Neural progenitor cell (in vitro differentiated cells): Measurements from ENCODE around the gene CABP4. TPM values are rescaled to one million over a fixed set of nuclear protein-coding genes. Genes with fewer than 3 reads are reported as not detected.

Experiments used
- DNase-seq: peaks from one replicate; pipeline ENCODE4 v3.0.0-alpha.2; 2016; ENCODE audit warnings: low spot score
- H2AFZ ChIP-seq: fragments of 200-600 bp; sonication (generic); replicated peaks from 2 replicates; pipeline ENCODE4 v1.6.1; 2016; ENCODE audit warnings: antibody characterized with exemption
- H3F3A ChIP-seq: fragments of 200-600 bp; sonication (generic); 2 replicates; pipeline ENCODE4 v1.6.1; 2016; ENCODE audit warnings: antibody characterized with exemption, low read depth
- H3K27ac ChIP-seq: fragments of 200-600 bp; sonication (generic); 2 replicates; pipeline ENCODE4 v1.5.1; 2016; ENCODE audit warnings: mild to moderate bottlenecking
- H3K27me3 ChIP-seq: fragments of 200-600 bp; sonication (generic); 2 replicates; pipeline ENCODE4 v1.6.1; 2016; ENCODE audit warnings: mild to moderate bottlenecking, moderate library complexity
- H3K36me3 ChIP-seq: fragments of 200-600 bp; sonication (generic); 2 replicates; pipeline ENCODE4 v1.5.1; 2016
- H3K4me1 ChIP-seq: fragments of 200-600 bp; sonication (generic); 2 replicates; pipeline ENCODE4 v1.6.1; 2016; ENCODE audit warnings: mixed run types
- H3K4me2 ChIP-seq: fragments of 200-600 bp; sonication (generic); 2 replicates; pipeline ENCODE4 v1.6.1; 2016
- H3K4me3 ChIP-seq: fragments of 200-600 bp; sonication (generic); 2 replicates; pipeline ENCODE4 v1.5.1; 2016
- H3K79me2 ChIP-seq: fragments of 200-600 bp; sonication (generic); 2 replicates; pipeline ENCODE4 v1.6.1; 2016; ENCODE audit warnings: low read depth
- H3K9ac ChIP-seq: fragments of 200-600 bp; sonication (generic); 2 replicates; pipeline ENCODE4 v1.6.1; 2016
- H3K9me3 ChIP-seq: fragments of 200-600 bp; sonication (generic); 2 replicates; pipeline ENCODE4 v1.5.1; 2016; ENCODE audit warnings: low read depth
- H4K20me1 ChIP-seq: fragments of 200-600 bp; sonication (generic); 2 replicates; pipeline ENCODE4 v1.6.1; 2016; ENCODE audit warnings: low read depth
- H3K27ac Mint-ChIP-seq: 3 replicates; pipeline ENCODE4 v1.8.0; 2021; ENCODE audit warnings: mixed read lengths
- H3K27me3 Mint-ChIP-seq: 2 replicates; pipeline ENCODE4 v1.8.0; 2022; ENCODE audit warnings: low read depth, mild to moderate bottlenecking, inconsistent platforms, moderate library complexity, mixed read lengths; ENCODE audit not compliant: insufficient read depth
- H3K36me3 Mint-ChIP-seq: 3 replicates; pipeline ENCODE4 v1.8.0; 2021; ENCODE audit warnings: mixed read lengths
- H3K4me1 Mint-ChIP-seq: 3 replicates; pipeline ENCODE4 v1.8.0; 2021; ENCODE audit warnings: mixed read lengths
- H3K4me3 Mint-ChIP-seq: 3 replicates; pipeline ENCODE4 v1.8.0; 2021; ENCODE audit warnings: mild to moderate bottlenecking, moderate library complexity, mixed read lengths
- H3K9me3 Mint-ChIP-seq: 3 replicates; pipeline ENCODE4 v1.8.0; 2020; ENCODE audit warnings: mixed read lengths
- EZH2 ChIP-seq: fragments of 200-600 bp; sonication (generic); IDR thresholded peaks from 2 replicates; pipeline ENCODE4 v1.6.1; 2017; ENCODE audit warnings: antibody characterized with exemption, mild to moderate bottlenecking, moderate library complexity
- EZH2phosphoT487 ChIP-seq: fragments of 200-600 bp; sonication (generic); IDR thresholded peaks from 2 replicates; pipeline ENCODE4 v1.6.1; 2017; ENCODE audit warnings: antibody characterized with exemption
- total RNA-seq: library from RNA; depleted of rRNA; stranded (reverse); fragments of >200 nt; gene quantifications from 2 replicates; pipeline ENCODE4 v1.2.3, GENCODE V29; 2015; ENCODE audit warnings: low replicate concordance
- TF ChIP-seq, protein P1 (sequence below): fragments of 200-600 bp; sonication (generic); IDR thresholded peaks from 2 replicates; pipeline ENCODE4 v1.5.1; 2017; ENCODE audit warnings: antibody characterized with exemption, mild to moderate bottlenecking

The CABP4 gene
- total RNA-seq, 1 donor from 2014 or later: not detected

DNA sequence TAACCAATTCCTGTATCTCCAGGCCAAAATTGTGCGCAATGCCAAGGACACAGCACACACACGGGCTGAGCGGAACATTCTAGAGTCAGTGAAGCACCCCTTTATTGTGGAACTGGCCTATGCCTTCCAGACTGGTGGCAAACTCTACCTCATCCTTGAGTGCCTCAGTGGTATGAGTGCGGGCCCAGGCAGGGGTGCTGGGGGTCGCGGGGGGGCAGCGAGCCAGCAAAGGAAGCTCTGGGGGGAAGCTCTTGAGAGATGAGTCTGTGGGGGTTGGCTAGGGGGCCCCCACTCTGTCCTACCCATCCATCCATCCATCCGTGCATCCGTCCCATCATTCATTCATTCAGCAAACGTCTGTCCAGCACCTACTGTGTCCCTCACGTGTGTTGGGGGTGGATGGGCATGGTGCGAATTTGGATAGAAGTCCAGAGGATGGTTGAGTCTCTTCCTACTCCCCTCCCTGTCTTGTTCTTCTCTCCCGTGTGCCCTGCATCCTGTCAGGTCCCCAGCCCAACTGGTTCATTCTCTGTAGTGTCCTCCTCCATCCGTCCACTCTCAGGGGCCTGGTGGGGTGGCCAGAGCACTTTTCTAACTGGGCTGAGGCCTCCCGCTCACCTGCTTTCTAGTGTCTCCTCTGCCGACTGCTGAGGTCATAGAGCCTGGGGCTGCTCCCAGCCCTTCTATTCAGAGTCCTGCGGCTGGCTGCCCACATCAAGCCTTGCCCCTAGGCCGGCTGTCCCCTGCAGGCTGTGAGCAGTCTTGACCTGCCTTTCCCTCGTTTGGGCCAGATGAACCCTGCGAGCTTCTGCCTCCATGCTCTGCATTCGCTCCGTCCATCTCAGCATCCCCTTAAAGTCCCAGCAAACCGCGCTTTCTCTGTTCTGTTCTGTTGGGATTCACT is 23.6 kb upstream of the CABP4 start:
- Histone ChIP-seq H4K20me1 (no peaks in the 10 kb centered on the region), H2AFZ (no peak overlapping the region), H3K27ac (no peak overlapping the region), H3F3A (peaks cover 7% of the 10 kb centered on the region), H3K4me1 (peaks cover 9% of the 10 kb centered on the region), H3K27me3 (no peaks in the 10 kb centered on the region), H3K79me2 (peaks cover 12% of the 10 kb centered on the region), H3K4me3 (no peak overlapping the region), H3K4me2 (no peak overlapping the region), H3K36me3 (no peaks in the 10 kb centered on the region), H3K9me3 (no peaks in the 10 kb centered on the region), H3K9ac (no peak overlapping the region)
- Mint-ChIP-seq H3K27me3 (peaks cover 4% of the 10 kb centered on the region), H3K9me3 (no peaks in the 10 kb centered on the region), H3K36me3 (peaks cover 11% of the 10 kb centered on the region), H3K4me3 (peak overlapping the region; percentile 41), H3K27ac (peak overlapping the region; percentile 2), H3K4me1 (peaks cover 12% of the 10 kb centered on the region)
- no peak for TF ChIP-seq EZH2phosphoT487
- DNase-seq: no peak

DNA sequence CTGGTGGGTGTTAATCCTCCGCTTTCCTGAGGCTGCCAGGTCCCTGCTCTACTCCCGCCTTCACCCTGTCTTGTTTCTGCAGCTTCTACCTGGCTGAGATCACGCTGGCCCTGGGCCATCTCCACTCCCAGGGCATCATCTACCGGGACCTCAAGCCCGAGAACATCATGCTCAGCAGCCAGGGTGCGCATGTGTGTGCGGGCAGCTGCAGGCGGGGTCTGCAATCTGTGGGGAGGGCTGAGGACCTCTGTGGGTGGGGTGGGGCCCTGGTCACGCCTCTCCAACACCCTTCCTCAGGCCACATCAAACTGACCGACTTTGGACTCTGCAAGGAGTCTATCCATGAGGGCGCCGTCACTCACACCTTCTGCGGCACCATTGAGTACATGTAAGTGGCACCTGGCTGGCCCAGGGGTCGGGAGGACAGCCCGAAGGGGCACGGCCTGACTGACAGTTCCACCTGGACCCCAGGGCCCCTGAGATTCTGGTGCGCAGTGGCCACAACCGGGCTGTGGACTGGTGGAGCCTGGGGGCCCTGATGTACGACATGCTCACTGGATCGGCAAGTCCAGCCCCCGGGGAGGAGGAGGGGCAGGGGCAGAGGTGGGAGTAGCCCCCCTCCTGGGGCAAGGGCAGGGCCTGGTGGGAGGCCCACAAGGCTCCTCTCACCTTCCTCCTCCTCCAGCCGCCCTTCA is 22.4 kb upstream of the CABP4 start:
- Mint-ChIP-seq H3K36me3 (peaks cover 12% of the 10 kb centered on the region), H3K9me3 (no peaks in the 10 kb centered on the region), H3K4me1 (peaks cover 11% of the 10 kb centered on the region), H3K27ac (no peak overlapping the region), H3K4me3 (no peak overlapping the region), H3K27me3 (peaks cover 2% of the 10 kb centered on the region)
- Histone ChIP-seq H3F3A (peaks cover 3% of the 10 kb centered on the region), H3K9me3 (no peaks in the 10 kb centered on the region), H4K20me1 (no peaks in the 10 kb centered on the region), H3K9ac (no peak overlapping the region), H3K27ac (no peak overlapping the region), H3K4me1 (peaks cover 5% of the 10 kb centered on the region), H3K36me3 (no peaks in the 10 kb centered on the region), H3K79me2 (peaks cover 12% of the 10 kb centered on the region), H3K4me2 (no peak overlapping the region), H3K4me3 (no peak overlapping the region), H3K27me3 (no peaks in the 10 kb centered on the region), H2AFZ (no peak overlapping the region)
- TF ChIP-seq EZH2phosphoT487 (no peak), EZH2 (no peak)
- TF ChIP-seq, protein P1, sequence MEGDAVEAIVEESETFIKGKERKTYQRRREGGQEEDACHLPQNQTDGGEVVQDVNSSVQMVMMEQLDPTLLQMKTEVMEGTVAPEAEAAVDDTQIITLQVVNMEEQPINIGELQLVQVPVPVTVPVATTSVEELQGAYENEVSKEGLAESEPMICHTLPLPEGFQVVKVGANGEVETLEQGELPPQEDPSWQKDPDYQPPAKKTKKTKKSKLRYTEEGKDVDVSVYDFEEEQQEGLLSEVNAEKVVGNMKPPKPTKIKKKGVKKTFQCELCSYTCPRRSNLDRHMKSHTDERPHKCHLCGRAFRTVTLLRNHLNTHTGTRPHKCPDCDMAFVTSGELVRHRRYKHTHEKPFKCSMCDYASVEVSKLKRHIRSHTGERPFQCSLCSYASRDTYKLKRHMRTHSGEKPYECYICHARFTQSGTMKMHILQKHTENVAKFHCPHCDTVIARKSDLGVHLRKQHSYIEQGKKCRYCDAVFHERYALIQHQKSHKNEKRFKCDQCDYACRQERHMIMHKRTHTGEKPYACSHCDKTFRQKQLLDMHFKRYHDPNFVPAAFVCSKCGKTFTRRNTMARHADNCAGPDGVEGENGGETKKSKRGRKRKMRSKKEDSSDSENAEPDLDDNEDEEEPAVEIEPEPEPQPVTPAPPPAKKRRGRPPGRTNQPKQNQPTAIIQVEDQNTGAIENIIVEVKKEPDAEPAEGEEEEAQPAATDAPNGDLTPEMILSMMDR: no peak
- DNase-seq: no peak

DNA sequence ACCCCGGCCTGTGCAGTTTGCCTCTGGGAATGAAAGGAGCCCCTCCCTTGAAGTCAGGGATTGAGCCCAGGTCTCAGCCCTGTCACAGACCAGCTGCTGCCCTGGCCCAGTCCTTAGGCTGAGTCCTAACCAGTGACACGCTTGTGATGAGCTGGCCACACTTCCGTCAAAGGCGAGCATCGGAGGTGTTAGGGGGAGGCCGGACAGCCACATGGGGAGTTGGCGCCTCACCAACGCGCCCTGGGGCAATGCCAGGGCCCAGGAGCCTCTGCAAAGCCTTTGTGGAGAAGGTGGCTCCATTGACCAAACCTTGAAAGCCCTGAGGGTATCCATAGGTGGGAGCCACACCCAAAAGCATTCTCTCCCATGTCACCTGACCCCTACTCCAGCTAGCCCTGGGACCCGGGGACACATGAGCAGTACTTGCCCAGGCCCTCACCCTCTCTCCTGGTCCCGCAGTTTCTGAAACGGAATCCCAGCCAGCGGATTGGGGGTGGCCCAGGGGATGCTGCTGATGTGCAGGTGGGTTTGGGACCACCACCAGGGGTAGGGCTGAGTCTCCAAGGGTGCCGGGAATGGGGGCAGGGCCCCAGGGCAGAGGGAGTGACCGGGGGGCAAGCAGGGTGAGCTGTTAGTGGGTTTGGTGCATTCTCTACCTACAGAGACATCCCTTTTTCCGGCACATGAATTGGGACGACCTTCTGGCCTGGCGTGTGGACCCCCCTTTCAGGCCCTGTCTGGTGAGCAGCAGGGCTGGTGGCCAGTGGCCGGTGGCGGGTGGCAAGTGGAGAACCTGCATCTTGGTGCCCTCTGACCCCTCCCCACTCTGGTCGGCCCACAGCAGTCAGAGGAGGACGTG is 21.4 kb upstream of the CABP4 start:
- DNase-seq: no peak
- Histone ChIP-seq H3K4me2 (no peak overlapping the region), H4K20me1 (no peaks in the 10 kb centered on the region), H3K9me3 (no peaks in the 10 kb centered on the region), H3K4me3 (no peak overlapping the region), H3K27me3 (no peaks in the 10 kb centered on the region), H3K27ac (no peak overlapping the region), H3K79me2 (peaks cover 8% of the 10 kb centered on the region), H3K9ac (no peak overlapping the region), H3K4me1 (peaks cover 4% of the 10 kb centered on the region), H3K36me3 (no peaks in the 10 kb centered on the region), H2AFZ (no peak overlapping the region), H3F3A (no peaks in the 10 kb centered on the region)
- H3K36me3 Mint-ChIP-seq: peaks cover 12% of the 10 kb centered on the region
- H3K9me3 Mint-ChIP-seq: no peaks in the 10 kb centered on the region
- H3K27me3 Mint-ChIP-seq: peaks cover 2% of the 10 kb centered on the region
- no peak overlapping the region for H3K27ac Mint-ChIP-seq
- peaks cover 7% of the 10 kb centered on the region for H3K4me1 Mint-ChIP-seq
- TF ChIP-seq EZH2phosphoT487 (no peak), EZH2 (no peak)
- TF ChIP-seq, protein P1: no peak
- H3K4me3 Mint-ChIP-seq: no peak overlapping the region
